K562 (cell line): ENCODE results near the gene MPST. TPM values are rescaled to one million over a fixed set of nuclear protein-coding genes. Genes with fewer than 3 reads are reported as not detected.
A peak's percentile ranks its signal among the peaks of the same experiment; 100 is the strongest.

Experiments
- ATAC-seq: fragments of 200-7000 bp; cut with Tn5 transposase; 3 replicates; pipeline ENCODE4 v1.9.1; 2020; ENCODE audit warnings: moderate library complexity
- BruUV-seq: library from RNA; stranded (reverse); fragments of 400-500 nt; replicated peaks from 2 replicates; lab custom pipeline; 2021; lab: Mats Ljungman, UMichigan
- CTCF ChIA-PET: fragments of 300-600 bp; formaldehyde crosslinking; extraction: SDS; loops from one replicate; lab custom pipeline; 2021; ENCODE audit warnings: low intra/inter-chr PET ratio; lab: Yijun Ruan, JAX
- POLR2A ChIA-PET: fragments of 300-600, 350-650 bp; sonication (Branson Sonifier 250); formaldehyde crosslinking; extraction: SDS; loops from one replicate; lab custom pipeline; 2021; ENCODE audit warnings: antibody characterized with exemption, inconsistent platforms; lab: Yijun Ruan, JAX
- DNase-seq, 4 experiments: peaks; one replicate each; pipeline versions ENCODE4 v3.0.0 to v3.0.0-alpha.2; 2011 to 2018; ENCODE audit warnings: low spot score in 3 of 4, mixed read lengths in 3 of 4; ENCODE audit errors: extremely low read depth in 1 of 4
- FAIRE-seq: peaks from 2 replicates; lab custom pipeline; 2011; peaks lifted over from hg19 to GRCh38; lab: Jason Lieb, UNC
- H2AFZ ChIP-seq: 2 replicates; pipeline ENCODE4 v1.6.0; 2011; ENCODE audit warnings: low read depth, low read length, control low read depth, inconsistent platforms
- H3K27ac ChIP-seq: fragments of 200-600 bp; 3 replicates; pipeline ENCODE4 v1.8.0; 2011; ENCODE audit warnings: low read depth, mild to moderate bottlenecking, control low read depth, inconsistent platforms, low read length, moderate library complexity, mixed read lengths; ENCODE audit errors: extremely low read depth
- H3K27me3 ChIP-seq, 2 experiments: fragments of 300-600 bp in 1 of 2; 2 replicates in 1 of 2; 3 replicates in 1 of 2; pipeline versions ENCODE4 v1.6.0 to v1.8.0; 2011; ENCODE audit warnings: inconsistent platforms in 2 of 2, low read length in 2 of 2, mild to moderate bottlenecking in 1 of 2, mixed read lengths in 1 of 2, moderate library complexity in 1 of 2; ENCODE audit not compliant: control insufficient read depth in 2 of 2, insufficient read depth in 2 of 2
- H3K36me3 ChIP-seq: fragments of 300-600 bp; 3 replicates; pipeline ENCODE4 v1.8.0; 2011; ENCODE audit warnings: mild to moderate bottlenecking, low read length, inconsistent platforms; ENCODE audit not compliant: control insufficient read depth, insufficient read depth
- H3K4me1 ChIP-seq, 2 experiments: fragments of 200-600 bp in 1 of 2; replicated peaks in 1 of 2; 2 replicates in 1 of 2; 3 replicates in 1 of 2; pipeline versions ENCODE4 v1.5.1 to v1.8.0; 2011; ENCODE audit warnings: inconsistent platforms in 2 of 2, low read length in 2 of 2, mild to moderate bottlenecking in 1 of 2, mixed read lengths in 1 of 2, moderate library complexity in 1 of 2; ENCODE audit not compliant: control insufficient read depth in 2 of 2, insufficient read depth in 2 of 2
- H3K4me2 ChIP-seq: 2 replicates; pipeline ENCODE4 v1.6.1; 2011; ENCODE audit warnings: low read length, control low read depth, inconsistent platforms, mixed read lengths; ENCODE audit not compliant: insufficient read depth
- H3K4me3 ChIP-seq: fragments of 200-600 bp; sonication (generic), shearing (Covaris generic); 2 replicates; pipeline ENCODE4 v1.5.1; 2016; ENCODE audit warnings: control low read depth, inconsistent platforms
- H3K79me2 ChIP-seq: fragments of 200-600 bp; 3 replicates; pipeline ENCODE4 v1.8.0; 2011; ENCODE audit warnings: low read length, inconsistent platforms; ENCODE audit not compliant: control insufficient read depth, insufficient read depth
- H3K9ac ChIP-seq, 2 experiments: 2 replicates each; pipeline versions ENCODE4 v1.6.0 to v1.6.1; 2011; ENCODE audit warnings: low read depth in 2 of 2, low read length in 2 of 2, control low read depth in 1 of 2, inconsistent platforms in 1 of 2, mild to moderate bottlenecking in 1 of 2, mixed read lengths in 1 of 2; ENCODE audit not compliant: insufficient read depth in 1 of 2
- H3K9me1 ChIP-seq: one replicate; pipeline ENCODE4 v1.6.0; 2011; ENCODE audit warnings: inconsistent platforms, mild to moderate bottlenecking, low read length, moderate library complexity; ENCODE audit not compliant: control insufficient read depth, insufficient read depth
- H3K9me3 ChIP-seq: replicated peaks from 2 replicates; pipeline ENCODE4 v1.5.1; 2011; ENCODE audit warnings: low read depth, low read length, inconsistent platforms; ENCODE audit not compliant: control insufficient read depth, insufficient read depth
- H4K20me1 ChIP-seq: replicated peaks from 2 replicates; pipeline ENCODE4 v1.6.1; 2011; ENCODE audit warnings: low read length, inconsistent platforms, mixed read lengths; ENCODE audit not compliant: control insufficient read depth, insufficient read depth
- DPF2 ChIP-seq: fragments of 450-650 bp; IDR thresholded peaks from 2 replicates; pipeline ENCODE4 v1.6.1; 2016
- NFE2 ChIP-seq: IDR thresholded peaks from 2 replicates; pipeline ENCODE4 v1.6.1; 2014; ENCODE audit warnings: antibody characterized with exemption, low read depth
- whole genome bisulfite sequencing: fragments of 100-300 bp; shearing (Covaris generic); methylation state at CpG from one replicate; pipeline ENCODE4 v1.1.6; 2016; ENCODE audit warnings: low coverage, mixed read lengths; ENCODE audit not compliant: insufficient coverage; ENCODE audit errors: missing lambda C conversion rate; 5-methylcytosine and 5-hydroxymethylcytosine counted together
- in situ Hi-C: fragments of 300-500 bp; cut with MboI; formaldehyde crosslinking; loops from 4 replicates; pipeline ENCODE4 v1.15.0; 2018; ENCODE audit warnings: inconsistent platforms, mixed read lengths
- intact Hi-C: fragments of 100-400 bp; cut with micrococcal nuclease; formaldehyde crosslinking; loops from 2 replicates; pipeline ENCODE4 v1.14.2; 2022
- polyA plus RNA-seq, 8 experiments: library from polyadenylated mRNA; depleted of rRNA in 4 of 8; stranded (reverse) in 5 of 8; unstranded in 3 of 8; fragments of >200 nt; fragmentation: Nextera tagmentation in 2 of 8; fragmentation: Illumina TruSeq in 1 of 8; extraction: Ambion mirVana in 2 of 8; extraction: Trizol in 1 of 8; gene quantifications; 2 replicates each; pipeline versions ENCODE4 v1.2.1 to v1.2.3, GENCODE V29; 2011 to 2014; ENCODE audit warnings: inconsistent platforms in 1 of 8, missing spikeins in 1 of 8
- total RNA-seq, 7 experiments: library from RNA; depleted of rRNA in 6 of 7; stranded (reverse); fragments of >200 nt in 6 of 7; fragmentation: Illumina TruSeq in 2 of 7; extraction: Trizol in 2 of 7; gene quantifications; 2 replicates each; pipeline versions ENCODE4 v1.2.1 to v1.2.3, GENCODE V29; 2011 to 2021; ENCODE audit warnings: low replicate concordance in 1 of 7
- TF ChIP-seq, protein P1 (sequence below): fragments of 450-650 bp; IDR thresholded peaks from 2 replicates; pipeline ENCODE4 v1.6.1; 2016

The MPST gene
- total and polyA plus RNA-seq, 9 of the 15 experiments (the other 6 are each of a cell fraction or from before 2014, with no cell fraction given): 0.65 to 104 (median 24.3) TPM

DNA sequence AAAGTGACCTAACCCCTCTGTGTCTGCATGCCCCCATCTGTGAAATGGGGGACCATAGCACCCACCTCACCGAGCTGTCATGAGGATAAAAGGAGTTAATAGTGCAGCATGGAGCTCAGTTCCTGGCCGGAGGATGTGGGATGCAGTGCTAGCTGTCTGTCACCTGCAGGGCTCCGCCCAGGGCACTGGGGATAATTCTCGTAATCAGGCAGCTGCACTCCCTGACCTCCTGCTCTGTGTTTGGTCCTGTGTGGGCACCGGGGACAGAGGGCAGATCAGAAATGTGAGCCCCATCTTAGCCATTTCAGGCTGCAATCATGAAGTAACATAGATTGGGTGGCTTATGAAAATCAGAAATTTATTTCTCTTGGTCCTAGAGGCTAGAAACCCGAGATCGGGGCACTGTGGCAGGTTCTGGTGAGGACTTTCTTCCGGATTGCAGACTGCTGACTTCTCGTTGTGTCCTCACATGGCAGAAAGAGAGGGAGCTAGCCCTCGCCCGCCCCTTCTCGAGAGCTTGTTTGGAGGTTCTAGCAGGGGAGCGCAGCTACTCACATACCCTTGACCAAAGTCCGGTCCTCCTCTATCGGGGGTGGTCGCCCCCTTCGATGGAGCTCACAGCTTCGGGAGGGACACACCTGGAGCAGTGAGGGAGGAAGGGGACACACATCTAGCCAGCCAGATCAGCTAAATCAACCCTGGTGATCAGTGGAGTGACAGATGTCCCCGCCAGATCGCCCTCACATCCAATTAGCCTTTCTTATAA is 35.2 kb downstream of the MPST start:
- intact Hi-C loops: no loop called here
- peaks cover 0 to 25% of the 10 kb centered on the region in 2 experiments; a peak in 2 of 5 replicates for H3K4me1 ChIP-seq
- ChIA-PET CTCF (no interaction called here), POLR2A (interaction anchor here (0.5 to 1.3 kb wide), 4 partner anchors 11 to 1283 kb away, joined by 3 to 4 read pairs (median 3); no protein-coding TSS in a partner anchor)
- in situ Hi-C loops: no loop called here
- DNase-seq (no peak), FAIRE-seq (no peak), ATAC-seq (no peak)
- no peak overlapping the region for H2AFZ ChIP-seq
- no peaks in the 10 kb centered on the region for H3K79me2 ChIP-seq
- H4K20me1 ChIP-seq: no peaks in the 10 kb centered on the region
- H3K4me3 ChIP-seq: no peak overlapping the region
- no peak overlapping the region for H3K27ac ChIP-seq
- no TSS peak for BruUV-seq
- peaks cover 10 to 61% of the 10 kb centered on the region in 2 experiments; a peak in 4 of 5 replicates for H3K27me3 ChIP-seq
- TF ChIP-seq DPF2: no peak
- TF ChIP-seq, protein P1, sequence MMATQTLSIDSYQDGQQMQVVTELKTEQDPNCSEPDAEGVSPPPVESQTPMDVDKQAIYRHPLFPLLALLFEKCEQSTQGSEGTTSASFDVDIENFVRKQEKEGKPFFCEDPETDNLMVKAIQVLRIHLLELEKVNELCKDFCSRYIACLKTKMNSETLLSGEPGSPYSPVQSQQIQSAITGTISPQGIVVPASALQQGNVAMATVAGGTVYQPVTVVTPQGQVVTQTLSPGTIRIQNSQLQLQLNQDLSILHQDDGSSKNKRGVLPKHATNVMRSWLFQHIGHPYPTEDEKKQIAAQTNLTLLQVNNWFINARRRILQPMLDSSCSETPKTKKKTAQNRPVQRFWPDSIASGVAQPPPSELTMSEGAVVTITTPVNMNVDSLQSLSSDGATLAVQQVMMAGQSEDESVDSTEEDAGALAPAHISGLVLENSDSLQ: peak; percentile 56
- H3K9me1 ChIP-seq: no peaks in the 10 kb centered on the region
- H3K36me3 ChIP-seq: no peaks in the 10 kb centered on the region
- WGBS: 5% methylated on average over 18 of the region's 20 CpGs
- no peaks in the 10 kb centered on the region for H3K9me3 ChIP-seq
- H3K4me2 ChIP-seq: no peak overlapping the region
- no peak overlapping the region; a peak in 1 of 4 replicates for H3K9ac ChIP-seq

DNA sequence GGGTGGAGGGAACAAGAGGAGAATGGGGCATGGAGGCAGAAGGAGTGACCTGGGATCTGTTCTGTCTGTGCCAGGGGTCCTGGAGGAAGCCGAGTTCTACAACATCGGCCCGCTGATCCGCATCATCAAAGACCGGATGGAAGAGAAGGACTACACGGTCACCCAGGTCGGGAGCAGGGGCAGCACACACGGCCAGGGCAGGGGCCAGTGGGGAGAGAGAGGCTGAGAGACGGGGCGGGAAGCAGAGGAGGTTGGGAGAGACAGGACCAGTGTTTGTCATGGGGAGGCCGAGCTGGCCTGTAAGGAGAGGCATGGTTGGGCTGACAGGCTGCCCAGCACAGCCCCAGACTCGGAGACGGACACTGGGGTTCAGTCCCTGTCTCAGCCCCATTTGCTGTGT is 36.7 kb downstream of the MPST start:
- no peaks in the 10 kb centered on the region for H4K20me1 ChIP-seq
- ChIA-PET POLR2A (no interaction called here), CTCF (no interaction called here)
- intact Hi-C loops: no loop called here
- H3K9ac ChIP-seq: no peak overlapping the region
- H3K27me3 ChIP-seq: peaks cover 10 to 73% of the 10 kb centered on the region in 2 experiments; a peak in 4 of 5 replicates
- no peak overlapping the region for H3K27ac ChIP-seq
- no peaks in the 10 kb centered on the region for H3K9me3 ChIP-seq
- no peak for DNase-seq
- no peaks in the 10 kb centered on the region for H3K36me3 ChIP-seq
- H3K4me2 ChIP-seq: no peak overlapping the region
- ATAC-seq: no peak
- 0% methylated on average over 7 of the region's 13 CpGs for WGBS
- no peak for FAIRE-seq
- H3K4me1 ChIP-seq: peaks cover 0 to 25% of the 10 kb centered on the region in 2 experiments; a peak in 2 of 5 replicates
- no peaks in the 10 kb centered on the region for H3K79me2 ChIP-seq
- no peaks in the 10 kb centered on the region for H3K9me1 ChIP-seq
- H2AFZ ChIP-seq: no peak overlapping the region
- no peak for TF ChIP-seq NFE2
- TF ChIP-seq, all 486 proteins: peak for 0
- in situ Hi-C loops: no loop called here
- no peak overlapping the region for H3K4me3 ChIP-seq
- no TSS peak for BruUV-seq
